ENCODE data around the gene CNTN2. TPM values are rescaled to one million over a fixed set of nuclear protein-coding genes. Genes with fewer than 3 reads are reported as not detected.
A peak's percentile ranks its signal among the peaks of the same experiment; 100 is the strongest.

The CNTN2 gene
- total RNA-seq, 2 donors from 2014 or later = 0.13 TPM; not detected in 1

DNA sequence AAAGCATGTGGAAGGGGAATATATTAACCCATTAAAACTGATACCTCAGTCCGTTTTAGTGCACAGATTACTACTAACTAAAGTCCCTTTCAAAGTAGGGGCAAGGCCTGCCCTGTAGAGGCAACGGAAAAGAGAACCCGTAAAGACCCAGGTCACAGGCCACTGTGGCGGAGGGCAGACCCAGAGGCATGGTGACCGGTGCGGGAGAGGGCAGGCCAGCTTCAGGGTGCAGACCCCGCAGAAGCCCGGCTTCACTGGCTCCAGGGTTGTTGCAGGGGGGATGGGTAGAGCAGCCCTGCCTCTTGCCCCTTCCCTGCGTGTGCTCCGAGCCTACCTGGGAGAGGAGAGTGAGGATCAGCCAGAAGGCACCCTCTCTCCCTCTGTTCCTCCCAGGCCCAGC, 17.7 kb downstream of the CNTN2 start:
- DNase-seq = no peak
- Mint-ChIP-seq H3K4me3 (no peak overlapping the region), H3K4me1 (no peaks in the 10 kb centered on the region), H3K27me3 (ENCODE audit: insufficient read depth) (peaks cover 9% of the 10 kb centered on the region), H3K27ac (no peak overlapping the region), H3K36me3 (ENCODE audit: low read depth) (no peaks in the 10 kb centered on the region), H3K9me3 (no peaks in the 10 kb centered on the region)
- Histone ChIP-seq H3K36me3 (ENCODE audit: control insufficient read depth, insufficient read depth, low read length) (no peaks in the 10 kb centered on the region), H3K4me1 (ENCODE audit: control insufficient read depth, insufficient read depth, low read length) (no peaks in the 10 kb centered on the region), H3K9ac (ENCODE audit: extremely low read depth, low read length, poor library complexity, severe bottlenecking) (no peak overlapping the region), H3K27ac (ENCODE audit: low read depth, low read length) (no peak overlapping the region), H3K4me3 (ENCODE audit: low read length) (no peak overlapping the region), H3K27me3 (ENCODE audit: control insufficient read depth, insufficient read depth, low read length, poor library complexity, severe bottlenecking) (no peaks in the 10 kb centered on the region), H3K9me3 (ENCODE audit: control insufficient read depth, low read length) (no peaks in the 10 kb centered on the region)
- TF ChIP-seq, protein P1, sequence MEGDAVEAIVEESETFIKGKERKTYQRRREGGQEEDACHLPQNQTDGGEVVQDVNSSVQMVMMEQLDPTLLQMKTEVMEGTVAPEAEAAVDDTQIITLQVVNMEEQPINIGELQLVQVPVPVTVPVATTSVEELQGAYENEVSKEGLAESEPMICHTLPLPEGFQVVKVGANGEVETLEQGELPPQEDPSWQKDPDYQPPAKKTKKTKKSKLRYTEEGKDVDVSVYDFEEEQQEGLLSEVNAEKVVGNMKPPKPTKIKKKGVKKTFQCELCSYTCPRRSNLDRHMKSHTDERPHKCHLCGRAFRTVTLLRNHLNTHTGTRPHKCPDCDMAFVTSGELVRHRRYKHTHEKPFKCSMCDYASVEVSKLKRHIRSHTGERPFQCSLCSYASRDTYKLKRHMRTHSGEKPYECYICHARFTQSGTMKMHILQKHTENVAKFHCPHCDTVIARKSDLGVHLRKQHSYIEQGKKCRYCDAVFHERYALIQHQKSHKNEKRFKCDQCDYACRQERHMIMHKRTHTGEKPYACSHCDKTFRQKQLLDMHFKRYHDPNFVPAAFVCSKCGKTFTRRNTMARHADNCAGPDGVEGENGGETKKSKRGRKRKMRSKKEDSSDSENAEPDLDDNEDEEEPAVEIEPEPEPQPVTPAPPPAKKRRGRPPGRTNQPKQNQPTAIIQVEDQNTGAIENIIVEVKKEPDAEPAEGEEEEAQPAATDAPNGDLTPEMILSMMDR (conservative IDR thresholded peaks at IDR 0.05) = no peak
- 87 to 93% methylated on average over 6 to 10 of the region's 10 CpGs for WGBS, 2 experiments (ENCODE audit: insufficient coverage in 1 of 2, insufficient read length in 1 of 2)

DNA sequence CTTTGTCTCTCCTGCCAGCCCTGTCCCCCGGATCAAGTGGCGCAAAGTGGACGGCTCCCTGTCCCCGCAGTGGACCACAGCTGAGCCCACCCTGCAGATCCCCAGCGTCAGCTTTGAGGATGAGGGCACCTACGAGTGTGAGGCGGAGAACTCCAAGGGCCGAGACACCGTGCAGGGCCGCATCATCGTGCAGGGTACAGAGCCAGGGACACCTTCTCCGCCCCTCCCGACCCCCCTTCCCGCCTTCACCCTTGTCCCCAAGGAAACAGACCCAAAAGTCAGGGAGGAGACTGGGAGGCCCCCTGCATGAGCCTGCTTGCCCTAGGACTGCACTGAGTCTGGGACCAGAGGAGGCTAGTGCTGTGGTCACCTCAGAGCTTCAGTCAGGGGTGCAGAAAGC, 18.2 kb downstream of the CNTN2 start:
- no peaks in the 10 kb centered on the region for H3K4me1 Mint-ChIP-seq
- H3K9me3 ChIP-seq (ENCODE audit: control insufficient read depth, low read length) = no peaks in the 10 kb centered on the region
- no peak for DNase-seq
- no peaks in the 10 kb centered on the region for H3K9me3 Mint-ChIP-seq
- H3K4me1 ChIP-seq (ENCODE audit: control insufficient read depth, insufficient read depth, low read length) = no peaks in the 10 kb centered on the region
- H3K36me3 Mint-ChIP-seq (ENCODE audit: low read depth) = no peaks in the 10 kb centered on the region
- peaks cover 9% of the 10 kb centered on the region for H3K27me3 Mint-ChIP-seq (ENCODE audit: insufficient read depth)
- TF ChIP-seq, protein P1 (conservative IDR thresholded peaks at IDR 0.05) = no peak
- no peaks in the 10 kb centered on the region for H3K27me3 ChIP-seq (ENCODE audit: control insufficient read depth, insufficient read depth, low read length, poor library complexity, severe bottlenecking)
- H3K9ac ChIP-seq (ENCODE audit: extremely low read depth, low read length, poor library complexity, severe bottlenecking) = no peak overlapping the region
- no peak overlapping the region for H3K4me3 ChIP-seq (ENCODE audit: low read length)
- H3K27ac Mint-ChIP-seq = no peak overlapping the region
- 75 to 78% methylated on average over 13 to 14 of the region's 14 CpGs for WGBS, 2 experiments (ENCODE audit: insufficient coverage in 1 of 2, insufficient read length in 1 of 2)
- no peak overlapping the region for H3K27ac ChIP-seq (ENCODE audit: low read depth, low read length)
- H3K36me3 ChIP-seq (ENCODE audit: control insufficient read depth, insufficient read depth, low read length) = no peaks in the 10 kb centered on the region
- no peak overlapping the region for H3K4me3 Mint-ChIP-seq

- Histone ChIP-seq H3K27me3 (ENCODE audit: control insufficient read depth, insufficient read depth, low read length, poor library complexity, severe bottlenecking) (no peaks in the 10 kb centered on the region), H3K4me1 (ENCODE audit: control insufficient read depth, insufficient read depth, low read length) (no peaks in the 10 kb centered on the region), H3K9ac (ENCODE audit: extremely low read depth, low read length, poor library complexity, severe bottlenecking) (no peak overlapping the region), H3K36me3 (ENCODE audit: control insufficient read depth, insufficient read depth, low read length) (no peaks in the 10 kb centered on the region), H3K9me3 (ENCODE audit: control insufficient read depth, low read length) (no peaks in the 10 kb centered on the region), H3K4me3 (ENCODE audit: low read length) (no peak overlapping the region), H3K27ac (ENCODE audit: low read depth, low read length) (no peak overlapping the region)
- H3K27me3 Mint-ChIP-seq (ENCODE audit: insufficient read depth) = peaks cover 9% of the 10 kb centered on the region
- H3K27ac Mint-ChIP-seq = no peak overlapping the region
- DNase-seq = peak; percentile 97
- WGBS, 2 experiments (ENCODE audit: insufficient coverage in 1 of 2, insufficient read length in 1 of 2) = 43 to 51% methylated on average over 9 to 13 of the region's 13 CpGs
- H3K9me3 Mint-ChIP-seq = no peaks in the 10 kb centered on the region
- no peaks in the 10 kb centered on the region for H3K36me3 Mint-ChIP-seq (ENCODE audit: low read depth)
- H3K4me3 Mint-ChIP-seq = no peak overlapping the region
- TF ChIP-seq, protein P1 (conservative IDR thresholded peaks at IDR 0.05) = peak; percentile 96
- H3K4me1 Mint-ChIP-seq = no peaks in the 10 kb centered on the region
Observed at GRCh38 chr1:205061665-205062069, 18.7 kb downstream of the CNTN2 start.

Measured in endodermal cell (in vitro differentiated cells).